Muscle of leg (tissue), 11 donors: ENCODE data around the gene FMN1. TPM values are rescaled to one million over a fixed set of nuclear protein-coding genes. Genes with fewer than 3 reads are reported as not detected.

ENCODE experiments used
- DNase-seq: peaks from one replicate; pipeline ENCODE4 v3.0.0; 2013
- H3K27ac ChIP-seq: one replicate; pipeline ENCODE4 v1.5.1; 2013; ENCODE audit warnings: mild to moderate bottlenecking, low read length, control low read depth
- H3K27me3 ChIP-seq: one replicate; pipeline ENCODE4 v1.6.1; 2013; ENCODE audit warnings: low read length; ENCODE audit not compliant: control insufficient read depth, insufficient read depth
- H3K36me3 ChIP-seq: one replicate; pipeline ENCODE4 v1.6.1; 2013; ENCODE audit warnings: low read length; ENCODE audit not compliant: control insufficient read depth, insufficient read depth
- H3K4me1 ChIP-seq: one replicate; pipeline ENCODE4 v1.6.1; 2013; ENCODE audit warnings: low read length; ENCODE audit not compliant: control insufficient read depth, insufficient read depth
- H3K4me3 ChIP-seq: one replicate; pipeline ENCODE4 v1.5.1; 2013; ENCODE audit warnings: low read length, control low read depth
- H3K9me3 ChIP-seq: replicated peaks from 2 replicates; pipeline ENCODE4 v1.6.1; 2013; ENCODE audit warnings: low read depth, low read length; ENCODE audit not compliant: control insufficient read depth
- WGBS: methylation state at CpG from one replicate; pipeline ENCODE4 v1.1.5; 2013; ENCODE audit warnings: missing lambda C conversion rate; ENCODE audit not compliant: insufficient coverage; 5-methylcytosine and 5-hydroxymethylcytosine counted together
- polyA plus RNA-seq, 8 donors: library from polyadenylated mRNA; unstranded; fragments of 120-200 nt; gene quantifications; one replicate each; pipeline versions ENCODE4 v1.2.1 to v1.2.3, GENCODE V29; 2013; ENCODE audit warnings: inconsistent platforms in 1 of 8, low replicate concordance in 1 of 8; ENCODE audit not compliant: insufficient read length in 8 of 8, insufficient read depth in 1 of 8
- total RNA-seq: library from RNA; stranded (reverse); fragments of 120-200 nt; gene quantifications from one replicate; pipeline ENCODE4 v1.2.4, GENCODE V29; 2013

FMN1 gene
- total and polyA plus RNA-seq, 9 donors, result 0.50 to 3.5 (median 1.0) TPM

DNA sequence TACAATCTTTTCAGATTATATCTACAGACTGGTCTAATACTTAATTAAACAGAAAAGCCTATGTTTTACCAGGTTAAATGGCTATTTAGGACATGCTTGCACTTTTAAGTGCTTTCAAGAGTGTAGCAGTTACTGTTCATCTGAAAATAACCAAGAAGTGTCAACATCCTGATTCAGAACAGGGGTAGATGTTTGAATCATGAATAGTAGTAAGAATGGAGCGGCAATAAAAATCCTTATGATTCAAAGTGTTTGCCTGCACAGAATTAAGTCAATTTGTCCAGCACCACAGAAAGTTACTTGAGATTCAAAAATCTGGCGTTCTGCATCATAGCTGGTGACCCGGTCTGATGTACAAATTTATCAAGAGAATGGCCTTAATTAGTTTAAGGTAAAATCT, 428.4 kb downstream of the FMN1 start:
- H3K4me3 ChIP-seq, result no peak overlapping the region
- no peak for DNase-seq
- WGBS, result 100% methylated on average over 1 of the region's 3 CpGs
- no peaks in the 10 kb centered on the region for H3K27me3 ChIP-seq
- no peaks in the 10 kb centered on the region for H3K36me3 ChIP-seq
- no peak overlapping the region for H3K27ac ChIP-seq
- no peaks in the 10 kb centered on the region for H3K9me3 ChIP-seq
- no peaks in the 10 kb centered on the region for H3K4me1 ChIP-seq

GRCh38 chr15:32765236-32765635, 429.3 kb downstream of the FMN1 start:
- Histone ChIP-seq H3K9me3 (no peaks in the 10 kb centered on the region), H3K4me3 (no peak overlapping the region), H3K36me3 (no peaks in the 10 kb centered on the region), H3K4me1 (no peaks in the 10 kb centered on the region), H3K27ac (no peak overlapping the region), H3K27me3 (no peaks in the 10 kb centered on the region)
- 50% methylated on average over 2 of the region's 4 CpGs for WGBS
- DNase-seq, result no peak

GRCh38 chr15:32763295-32763694, 431.2 kb downstream of the FMN1 start:
- no CpG with 5 or more reads among the region's 1 CpG for WGBS
- Histone ChIP-seq H3K36me3 (no peaks in the 10 kb centered on the region), H3K4me3 (no peak overlapping the region), H3K9me3 (no peaks in the 10 kb centered on the region), H3K4me1 (no peaks in the 10 kb centered on the region), H3K27ac (no peak overlapping the region), H3K27me3 (no peaks in the 10 kb centered on the region)
- DNase-seq, result no peak

DNA sequence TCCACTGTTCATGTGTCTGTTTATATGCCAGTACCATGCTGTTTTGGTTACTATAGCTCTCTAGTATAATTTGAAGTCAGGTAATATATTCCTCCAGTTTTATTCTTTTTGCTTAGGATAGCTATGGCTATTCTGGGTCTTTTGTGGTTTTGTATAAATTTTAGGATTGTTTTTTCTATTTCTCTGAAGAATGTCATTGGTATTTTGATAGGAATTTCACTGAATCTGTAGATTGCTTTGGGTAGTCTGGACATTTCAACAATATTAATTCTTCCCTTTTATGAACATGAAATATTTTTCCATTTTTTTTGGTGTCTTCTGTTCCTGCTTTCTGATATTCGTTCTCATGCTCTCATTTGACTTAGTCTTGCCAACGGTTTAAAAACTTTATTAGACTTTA, 437.1 kb downstream of the FMN1 start:
- Histone ChIP-seq H3K4me3 (no peak overlapping the region), H3K27ac (no peak overlapping the region), H3K9me3 (no peaks in the 10 kb centered on the region), H3K4me1 (no peaks in the 10 kb centered on the region), H3K27me3 (no peaks in the 10 kb centered on the region), H3K36me3 (no peaks in the 10 kb centered on the region)
- WGBS, result no CpG with 5 or more reads among the region's 2 CpGs
- no peak for DNase-seq

DNA sequence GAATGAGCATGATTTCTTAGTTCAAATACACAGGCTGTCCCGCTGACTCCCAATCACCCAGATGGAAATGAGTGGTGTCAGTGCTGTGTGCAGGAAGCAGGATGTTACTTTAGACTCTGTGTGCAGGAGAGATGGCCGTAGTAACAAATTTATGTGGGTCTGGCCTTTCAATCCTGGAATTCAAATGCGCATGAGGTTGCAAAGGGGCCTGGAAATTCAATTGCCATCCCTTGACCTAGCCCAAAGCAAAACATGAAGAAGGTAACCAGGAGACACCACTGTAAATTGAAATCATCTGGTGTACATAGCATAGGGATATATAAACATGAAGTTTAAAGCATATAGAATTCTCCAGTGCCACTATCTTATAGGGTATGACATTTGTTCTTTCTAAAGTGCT, 443.5 kb downstream of the FMN1 start:
- no peaks in the 10 kb centered on the region for H3K9me3 ChIP-seq
- no peaks in the 10 kb centered on the region for H3K36me3 ChIP-seq
- H3K27me3 ChIP-seq, result no peaks in the 10 kb centered on the region
- no peaks in the 10 kb centered on the region for H3K4me1 ChIP-seq
- no peak overlapping the region for H3K4me3 ChIP-seq
- DNase-seq, result no peak
- 55% methylated on average over 2 of the region's 3 CpGs for whole genome bisulfite sequencing
- H3K27ac ChIP-seq, result no peak overlapping the region

DNA sequence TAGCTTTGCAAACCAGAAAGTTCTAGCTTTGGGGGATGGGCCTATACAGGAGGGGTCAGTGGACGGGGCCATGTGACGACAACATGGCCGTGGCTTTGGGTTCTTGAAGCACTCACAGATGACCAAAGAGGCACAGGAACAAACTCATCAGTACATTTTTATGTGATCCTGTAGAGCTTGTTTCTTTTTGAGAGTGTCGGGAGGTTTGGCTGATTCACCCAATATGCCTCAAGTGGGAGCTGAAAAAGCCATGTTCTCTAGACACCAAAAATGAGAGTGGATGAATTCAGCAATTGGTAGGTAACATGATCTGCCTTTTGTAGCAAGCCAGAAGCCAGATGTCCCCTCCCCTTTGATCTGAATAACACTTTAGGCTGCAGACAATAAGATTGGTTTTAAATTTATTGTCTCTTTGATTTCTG, 446.6 kb downstream of the FMN1 start:
- H3K27ac ChIP-seq, result no peak overlapping the region
- no peaks in the 10 kb centered on the region for H3K36me3 ChIP-seq
- no peaks in the 10 kb centered on the region for H3K4me1 ChIP-seq
- 20% methylated on average over 1 of the region's 4 CpGs for WGBS
- no peak overlapping the region for H3K4me3 ChIP-seq
- no peaks in the 10 kb centered on the region for H3K27me3 ChIP-seq
- H3K9me3 ChIP-seq, result no peaks in the 10 kb centered on the region
- DNase-seq, result no peak

DNA sequence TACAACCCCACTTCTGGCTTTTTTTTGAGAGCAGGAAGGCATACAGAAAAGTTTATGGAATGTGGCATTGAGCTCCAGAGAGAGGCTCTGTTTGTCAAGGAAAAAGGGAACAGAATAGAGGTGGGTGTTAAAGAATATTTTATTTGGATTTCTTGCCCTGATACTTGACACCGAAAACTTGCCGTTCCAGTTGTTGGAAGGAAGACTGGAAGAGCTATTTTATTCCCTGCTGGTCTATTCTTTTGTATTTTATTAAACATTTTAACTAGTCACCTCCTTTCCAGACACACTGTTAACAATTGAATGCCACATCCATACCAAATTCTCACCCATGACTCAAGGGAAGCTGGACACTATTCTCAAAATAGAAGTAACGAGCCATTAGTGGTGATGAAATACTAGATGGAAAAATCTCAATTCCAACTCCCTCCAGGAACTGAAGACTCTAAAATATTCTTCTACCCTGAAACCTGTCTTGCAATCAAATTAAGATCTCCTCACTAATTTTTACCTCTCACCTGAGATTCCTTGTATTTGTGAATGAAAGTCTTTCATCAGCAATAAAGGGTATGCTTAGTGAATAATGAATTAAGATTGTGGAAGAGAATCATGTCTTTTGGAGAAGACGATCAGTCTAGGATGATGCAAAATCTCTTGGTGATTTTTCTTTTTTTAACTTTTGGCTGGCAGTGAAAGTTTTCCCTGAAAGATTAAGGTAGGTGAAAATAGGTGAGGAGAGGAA, 448.2 kb downstream of the FMN1 start:
- no peak for DNase-seq
- H3K27me3 ChIP-seq, result no peaks in the 10 kb centered on the region
- H3K4me1 ChIP-seq, result no peaks in the 10 kb centered on the region
- H3K36me3 ChIP-seq, result no peaks in the 10 kb centered on the region
- H3K4me3 ChIP-seq, result no peak overlapping the region
- H3K9me3 ChIP-seq, result no peaks in the 10 kb centered on the region
- H3K27ac ChIP-seq, result no peak overlapping the region
- WGBS, result 50% methylated on average over 1 of the region's 4 CpGs

GRCh38 chr15:32743411-32744140, 450.9 kb downstream of the FMN1 start:
- no peak for DNase-seq
- H3K4me3 ChIP-seq, result no peak overlapping the region
- H3K4me1 ChIP-seq, result no peaks in the 10 kb centered on the region
- H3K27ac ChIP-seq, result no peak overlapping the region
- 47% methylated on average over 3 of the region's 5 CpGs for WGBS
- H3K27me3 ChIP-seq, result no peaks in the 10 kb centered on the region
- H3K9me3 ChIP-seq, result no peaks in the 10 kb centered on the region
- no peaks in the 10 kb centered on the region for H3K36me3 ChIP-seq

DNA sequence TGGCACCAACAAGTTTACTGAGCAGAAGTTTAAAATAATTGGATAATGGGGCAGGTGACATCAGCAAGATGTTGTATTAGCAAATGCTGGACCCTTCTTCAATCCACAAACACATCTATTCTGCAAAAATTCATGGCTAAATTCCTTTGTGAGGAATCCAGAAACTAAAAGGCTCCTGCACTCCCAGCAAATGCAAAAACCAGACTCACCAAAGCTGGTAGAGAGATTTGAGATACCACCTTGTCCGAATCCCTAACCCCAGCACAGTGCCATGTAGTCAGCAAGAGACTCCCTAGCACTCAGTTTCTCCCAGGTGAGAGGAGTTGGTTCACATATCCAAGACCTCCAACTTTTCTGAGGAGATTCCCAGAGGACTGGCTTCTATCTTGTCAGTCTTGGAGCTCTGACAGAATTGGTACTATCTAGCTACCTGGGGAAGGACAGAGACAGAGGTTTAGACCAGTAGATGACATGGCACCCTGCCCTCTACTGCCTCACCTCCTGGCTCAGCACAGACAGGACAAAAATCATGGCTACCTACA, 454.9 kb downstream of the FMN1 start:
- WGBS, result no CpG with 5 or more reads among the region's 1 CpG
- no peaks in the 10 kb centered on the region for H3K36me3 ChIP-seq
- H3K4me1 ChIP-seq, result no peaks in the 10 kb centered on the region
- H3K9me3 ChIP-seq, result no peaks in the 10 kb centered on the region
- H3K4me3 ChIP-seq, result no peak overlapping the region
- DNase-seq, result no peak
- no peaks in the 10 kb centered on the region for H3K27me3 ChIP-seq
- no peak overlapping the region for H3K27ac ChIP-seq

- Histone ChIP-seq H3K9me3 (no peaks in the 10 kb centered on the region), H3K4me1 (no peaks in the 10 kb centered on the region)
- no CpG with 5 or more reads among the region's 1 CpG for WGBS
These were observed 455.8 kb downstream of the FMN1 start for GRCh38 chr15:32738666-32739065.

More at GRCh38 chr15:32738666-32739065, 455.8 kb downstream of the FMN1 start:
- no peak overlapping the region for H3K4me3 ChIP-seq
- H3K27ac ChIP-seq, result no peak overlapping the region
- no peak for DNase-seq
- H3K27me3 ChIP-seq, result no peaks in the 10 kb centered on the region
- H3K36me3 ChIP-seq, result no peaks in the 10 kb centered on the region
